CD4-positive, alpha-beta memory T cell (primary cell): ENCODE results near the gene TMEM163. TPM values are rescaled to one million over a fixed set of nuclear protein-coding genes. Genes with fewer than 3 reads are reported as not detected.
"Not testable (repeated sequence)": the region's sequence is repeated elsewhere in the genome, so short reads cannot be mapped to it uniquely, and the experiment has no call there.

Source experiments
- CTCF ChIA-PET: fragments of 350-600 bp; sonication (Branson Sonifier 250); formaldehyde crosslinking; loops from one replicate; lab custom pipeline; 2021; ENCODE audit warnings: inconsistent platforms; ENCODE audit not compliant: partially characterized antibody; lab: Charles Lee
- POLR2A ChIA-PET: fragments of 350-600 bp; sonication (Branson Sonifier 250); formaldehyde crosslinking; loops from one replicate; lab custom pipeline; 2021; ENCODE audit not compliant: partially characterized antibody; lab: Charles Lee
- DNase-seq, 5 donors: peaks; one replicate each; pipeline versions ENCODE4 v3.0.0 to v3.0.0-alpha.2; 2020 to 2022; ENCODE audit warnings: mixed read lengths in 1 of 5
- H3K27ac ChIP-seq: one replicate; pipeline ENCODE4 v1.7.0; 2013; ENCODE audit warnings: low read depth, low read length
- H3K27me3 ChIP-seq: 2 replicates; pipeline ENCODE4 v1.7.0; 2013; ENCODE audit warnings: mild to moderate bottlenecking, low read length, moderate library complexity; ENCODE audit not compliant: insufficient read depth
- H3K36me3 ChIP-seq: 2 replicates; pipeline ENCODE4 v1.7.0; 2013; ENCODE audit warnings: mild to moderate bottlenecking, low read length, moderate library complexity; ENCODE audit not compliant: insufficient read depth
- H3K4me1 ChIP-seq: 2 replicates; pipeline ENCODE4 v1.7.0; 2013; ENCODE audit warnings: mild to moderate bottlenecking, low read length, moderate library complexity; ENCODE audit not compliant: insufficient read depth
- H3K4me3 ChIP-seq, 2 donors: one replicate each; pipeline ENCODE4 v1.7.0; 2013; ENCODE audit warnings: low read length in 2 of 2, mild to moderate bottlenecking in 1 of 2
- H3K9me3 ChIP-seq, 2 donors: one replicate each; pipeline ENCODE4 v1.7.0; 2013; ENCODE audit warnings: low read length in 2 of 2, control low read depth in 1 of 2; ENCODE audit not compliant: control insufficient read depth in 1 of 2
- H3K27ac Mint-ChIP-seq, 7 donors: one replicate each; pipeline ENCODE4 v1.8.0; 2020 to 2021; ENCODE audit warnings: mixed read lengths in 7 of 7, mild to moderate bottlenecking in 6 of 7, inconsistent platforms in 3 of 7, moderate library complexity in 3 of 7
- H3K27me3 Mint-ChIP-seq, 2 donors: one replicate each; pipeline ENCODE4 v1.8.0; 2020 to 2021; ENCODE audit warnings: mixed read lengths in 2 of 2
- H3K36me3 Mint-ChIP-seq, 2 donors: one replicate each; pipeline ENCODE4 v1.8.0; 2020 to 2021; ENCODE audit warnings: mixed read lengths in 2 of 2, inconsistent platforms in 1 of 2, mild to moderate bottlenecking in 1 of 2
- H3K4me1 Mint-ChIP-seq, 4 donors: one replicate each; pipeline ENCODE4 v1.8.0; 2020 to 2021; ENCODE audit warnings: mixed read lengths in 4 of 4, mild to moderate bottlenecking in 1 of 4
- H3K4me3 Mint-ChIP-seq, 8 donors: one replicate each; pipeline ENCODE4 v1.8.0; 2020 to 2021; ENCODE audit warnings: mixed read lengths in 8 of 8, mild to moderate bottlenecking in 7 of 8, moderate library complexity in 6 of 8, inconsistent platforms in 3 of 8
- H3K9me3 Mint-ChIP-seq, 8 donors: one replicate each; pipeline ENCODE4 v1.8.0; 2020 to 2021; ENCODE audit warnings: mixed read lengths in 8 of 8, mild to moderate bottlenecking in 5 of 8, inconsistent platforms in 3 of 8, moderate library complexity in 1 of 8
- intact Hi-C: fragments of 100-400 bp; cut with micrococcal nuclease; formaldehyde crosslinking; loops from one replicate; pipeline ENCODE4 v1.15.1; 2023
- polyA plus RNA-seq, 2 donors: library from polyadenylated mRNA; unstranded; fragments of 300-500 nt; fragmentation: Illumina TruSeq; gene quantifications; one replicate each; pipeline ENCODE4 v1.2.3, GENCODE V29; 2021
- total RNA-seq, 2 experiments: library from RNA; stranded (reverse); gene quantifications; one replicate each; pipeline ENCODE4 v1.2.3, GENCODE V29; 2021

Gene TMEM163
- total and polyA plus RNA-seq, 4 experiments from 2014 or later = 0.47 TPM; not detected in 3

DNA sequence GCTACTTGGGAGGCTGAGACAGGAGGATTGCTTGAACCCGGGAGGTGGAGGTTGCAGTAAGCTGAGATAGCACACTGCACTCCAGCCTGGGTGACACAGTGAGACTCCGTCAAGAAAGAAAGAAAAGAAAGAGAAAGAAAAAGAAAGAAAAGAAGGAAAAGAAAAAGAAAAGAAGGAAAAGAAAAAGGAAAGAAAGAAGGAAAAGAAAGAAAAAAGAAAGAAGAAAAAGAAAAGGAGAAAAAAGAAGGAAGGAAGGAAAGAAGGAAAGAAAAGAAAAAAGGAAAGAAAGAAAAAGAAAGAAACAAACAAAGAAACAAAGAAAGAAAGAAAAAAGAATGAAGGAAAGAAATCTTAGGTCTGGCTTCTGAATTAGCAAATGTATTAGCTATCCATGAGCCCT is 150.4 kb downstream of the TMEM163 start:
- intact Hi-C loops = no loop called here
- no peak for DNase-seq
- Mint-ChIP-seq H3K4me3 (no peak overlapping the region), H3K4me1 (no peaks in the 10 kb centered on the region), H3K36me3 (no peaks in the 10 kb centered on the region), H3K27ac (no peak overlapping the region), H3K9me3 (no peaks in the 10 kb centered on the region), H3K27me3 (peaks cover 3 to 4% of the 10 kb centered on the region in 2 donors)
- H3K4me1 ChIP-seq = no peaks in the 10 kb centered on the region
- ChIA-PET CTCF (no interaction called here), POLR2A (no interaction called here)
- no peak overlapping the region for H3K27ac ChIP-seq
- H3K27me3 ChIP-seq = no peaks in the 10 kb centered on the region
- no peaks in the 10 kb centered on the region for H3K9me3 ChIP-seq
- no peak overlapping the region for H3K4me3 ChIP-seq
- H3K36me3 ChIP-seq = no peaks in the 10 kb centered on the region

DNA sequence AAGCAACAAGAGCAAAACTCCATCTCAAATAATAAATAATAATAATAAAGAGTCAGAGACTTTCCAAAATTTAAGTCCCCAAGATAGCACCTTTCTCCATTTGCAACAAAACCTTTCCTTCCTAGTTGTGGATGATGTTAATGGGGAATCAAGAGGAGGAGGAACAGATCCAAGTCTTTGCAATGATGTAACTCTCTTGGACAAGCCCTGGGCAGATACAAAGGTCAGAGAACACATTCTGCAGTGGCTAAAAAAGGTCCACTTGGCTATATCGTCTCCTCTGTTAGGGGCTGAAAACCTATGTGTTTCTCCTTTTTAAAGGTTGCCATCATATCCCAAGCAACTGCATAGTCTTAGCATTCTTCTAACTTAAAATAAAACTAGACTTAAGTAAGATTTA is 151.1 kb downstream of the TMEM163 start:
- intact Hi-C loops = no loop called here
- Histone ChIP-seq H3K9me3 (no peaks in the 10 kb centered on the region), H3K27me3 (no peaks in the 10 kb centered on the region), H3K4me1 (no peaks in the 10 kb centered on the region), H3K27ac (no peak overlapping the region), H3K4me3 (no peak overlapping the region), H3K36me3 (no peaks in the 10 kb centered on the region)
- POLR2A ChIA-PET = no interaction called here
- Mint-ChIP-seq H3K4me1 (no peaks in the 10 kb centered on the region), H3K9me3 (no peaks in the 10 kb centered on the region), H3K27ac (no peak overlapping the region), H3K4me3 (no peak overlapping the region), H3K36me3 (no peaks in the 10 kb centered on the region), H3K27me3 (peaks cover 3 to 9% of the 10 kb centered on the region in 2 donors)
- CTCF ChIA-PET = no interaction called here
- no peak for DNase-seq

DNA sequence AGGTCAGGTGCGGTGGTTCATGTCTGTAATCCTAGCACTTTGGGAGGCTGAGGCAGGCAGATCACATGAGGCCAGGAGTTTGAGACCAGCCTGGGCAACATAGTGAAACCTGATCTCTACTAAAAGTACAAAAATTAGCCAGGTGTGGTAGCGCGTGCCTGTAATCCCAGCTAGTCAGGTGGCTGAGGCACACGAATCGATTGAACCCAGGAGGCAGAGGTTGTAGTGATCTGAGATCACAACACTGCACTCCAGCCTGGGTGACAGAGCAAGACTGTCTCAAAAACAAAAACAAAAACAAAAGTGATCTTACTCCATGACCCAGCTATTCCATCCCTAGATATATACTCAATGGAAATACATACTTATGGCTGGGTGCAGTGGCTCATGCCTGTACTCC is 153.8 kb downstream of the TMEM163 start:
- H3K27ac ChIP-seq, H3K4me1 Mint-ChIP-seq, H3K36me3 ChIP-seq, DNase-seq, H3K4me3 ChIP-seq, intact Hi-C loops, H3K4me3 Mint-ChIP-seq, H3K36me3 Mint-ChIP-seq, H3K9me3 ChIP-seq, POLR2A ChIA-PET, H3K27me3 ChIP-seq, H3K4me1 ChIP-seq, H3K27ac Mint-ChIP-seq, H3K9me3 Mint-ChIP-seq, CTCF ChIA-PET: not testable (repeated sequence)
- H3K27me3 Mint-ChIP-seq = peaks cover 5 to 15% of the 10 kb centered on the region in 2 donors

DNA sequence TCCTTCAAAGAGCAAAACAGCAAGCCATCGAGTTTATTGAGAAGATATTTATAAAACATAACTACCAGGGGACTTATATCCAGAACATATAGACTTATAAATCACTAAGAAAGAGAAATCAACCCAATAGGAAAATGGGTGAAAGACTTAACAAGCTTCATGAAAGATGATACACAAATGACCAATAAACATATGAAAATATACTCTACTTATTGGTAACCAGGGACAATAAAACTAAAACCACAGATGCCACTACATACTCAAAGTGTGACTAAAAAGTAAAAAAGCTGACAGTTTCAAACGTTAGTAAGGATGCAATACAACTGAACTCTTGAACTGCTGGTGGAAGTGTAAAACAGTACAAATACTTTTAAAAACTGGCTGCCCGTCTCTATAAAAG is 154.3 kb downstream of the TMEM163 start:
- H3K4me3 ChIP-seq = no peak overlapping the region
- H3K27ac ChIP-seq = no peak overlapping the region
- Mint-ChIP-seq H3K27me3 (peaks cover 6 to 15% of the 10 kb centered on the region in 2 donors), H3K4me3 (no peak overlapping the region), H3K27ac (no peak overlapping the region), H3K9me3 (no peaks in the 10 kb centered on the region), H3K36me3 (no peaks in the 10 kb centered on the region), H3K4me1 (no peaks in the 10 kb centered on the region)
- no peaks in the 10 kb centered on the region for H3K9me3 ChIP-seq
- H3K27me3 ChIP-seq = no peaks in the 10 kb centered on the region
- POLR2A ChIA-PET = no interaction called here
- no peaks in the 10 kb centered on the region for H3K36me3 ChIP-seq
- CTCF ChIA-PET = interaction anchor here (1.4 kb wide), 1 partner anchor 9 kb away, joined by 3 read pairs; no protein-coding TSS in a partner anchor
- no peak for DNase-seq
- intact Hi-C loops = no loop called here
- no peaks in the 10 kb centered on the region for H3K4me1 ChIP-seq

DNA sequence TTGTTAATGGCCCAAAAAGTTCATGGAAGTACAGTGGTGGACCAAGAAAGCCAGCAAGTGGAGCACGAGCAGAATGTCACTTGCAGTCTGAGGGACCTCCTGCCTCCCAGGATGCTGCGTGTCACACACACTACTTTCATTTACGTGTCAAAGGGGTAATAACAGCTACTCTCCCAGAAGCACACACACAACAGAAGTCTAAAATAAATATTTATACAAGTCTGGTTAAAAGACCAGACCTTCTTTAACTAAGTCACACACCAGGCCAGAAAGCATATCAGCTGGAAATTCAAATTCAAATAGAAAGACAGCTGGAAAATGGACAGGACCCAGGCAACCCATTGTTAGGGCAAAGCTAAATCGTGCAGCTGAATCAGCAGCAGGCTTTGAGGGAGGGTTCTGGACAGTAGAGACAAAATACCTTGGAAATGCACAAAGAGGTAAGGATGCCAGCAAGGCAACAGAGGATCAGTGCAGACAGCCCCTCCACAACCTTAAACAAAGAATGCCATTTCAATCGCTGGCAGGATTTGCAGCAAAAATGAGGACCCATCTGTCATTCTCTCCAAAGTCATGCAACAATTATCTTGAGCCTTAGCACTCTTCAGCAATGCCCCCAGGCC is 160.5 kb downstream of the TMEM163 start:
- Histone ChIP-seq H3K9me3 (no peaks in the 10 kb centered on the region), H3K27ac (no peak overlapping the region), H3K27me3 (no peaks in the 10 kb centered on the region), H3K4me1 (no peaks in the 10 kb centered on the region), H3K4me3 (no peak overlapping the region), H3K36me3 (no peaks in the 10 kb centered on the region)
- H3K9me3 Mint-ChIP-seq = no peaks in the 10 kb centered on the region
- peaks cover 3 to 12% of the 10 kb centered on the region in 2 donors for H3K27me3 Mint-ChIP-seq
- H3K4me1 Mint-ChIP-seq = no peaks in the 10 kb centered on the region
- ChIA-PET CTCF (no interaction called here), POLR2A (no interaction called here)
- DNase-seq = no peak
- H3K27ac Mint-ChIP-seq = no peak overlapping the region
- no peaks in the 10 kb centered on the region for H3K36me3 Mint-ChIP-seq
- intact Hi-C loops = no loop called here
- H3K4me3 Mint-ChIP-seq = no peak overlapping the region

DNA sequence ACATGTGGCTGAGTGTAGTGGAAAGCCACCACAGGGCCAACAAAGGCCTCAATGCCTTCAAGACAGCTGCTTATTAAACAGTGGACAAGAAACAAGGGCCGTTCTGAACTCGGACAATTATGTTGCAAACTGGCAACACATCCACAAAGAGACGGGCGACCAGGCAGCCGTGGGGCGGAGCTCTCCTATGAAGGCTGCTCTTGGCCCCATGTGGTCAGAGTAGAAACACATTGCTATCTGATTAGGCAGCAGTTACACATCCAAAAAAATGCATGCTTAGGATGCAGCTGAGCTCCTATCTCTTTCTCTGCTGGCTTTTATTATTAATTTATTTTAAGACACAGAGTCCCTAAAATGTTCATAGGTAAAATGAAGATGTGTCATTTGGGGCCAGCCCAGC is 163.4 kb downstream of the TMEM163 start:
- intact Hi-C loops = no loop called here
- Histone ChIP-seq H3K27ac (no peak overlapping the region), H3K9me3 (no peaks in the 10 kb centered on the region), H3K4me3 (no peak overlapping the region), H3K36me3 (no peaks in the 10 kb centered on the region), H3K4me1 (no peaks in the 10 kb centered on the region), H3K27me3 (no peaks in the 10 kb centered on the region)
- Mint-ChIP-seq H3K9me3 (no peaks in the 10 kb centered on the region), H3K27me3 (peaks cover 0 to 3% of the 10 kb centered on the region in 2 donors), H3K4me3 (no peak overlapping the region), H3K27ac (no peak overlapping the region), H3K4me1 (no peaks in the 10 kb centered on the region), H3K36me3 (no peaks in the 10 kb centered on the region)
- DNase-seq = no peak
- POLR2A ChIA-PET = no interaction called here
- CTCF ChIA-PET = interaction anchor here (0.7 kb wide), 1 partner anchor 9 kb away, joined by 3 read pairs; no protein-coding TSS in a partner anchor

DNA sequence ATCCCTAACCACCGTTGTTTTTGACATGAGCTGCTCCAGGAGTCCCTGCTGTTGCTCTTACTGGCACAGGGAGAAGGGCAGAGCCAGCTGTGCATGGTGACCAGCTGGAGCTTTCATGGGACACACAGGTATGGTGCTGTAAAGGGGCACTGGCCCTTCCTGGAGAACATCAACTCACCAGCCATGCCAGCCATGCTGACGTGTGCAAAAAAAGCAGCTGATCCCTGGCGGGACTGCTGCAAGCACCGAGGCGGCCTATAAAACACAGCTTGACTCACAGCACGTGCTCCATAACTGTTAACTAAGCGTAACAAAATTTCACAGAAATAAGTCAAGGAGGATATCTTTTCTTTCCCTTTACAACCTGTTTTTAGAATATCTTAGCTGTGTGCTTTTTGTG is 165.1 kb downstream of the TMEM163 start:
- no peaks in the 10 kb centered on the region for H3K9me3 Mint-ChIP-seq
- no peak overlapping the region for H3K4me3 Mint-ChIP-seq
- H3K27ac ChIP-seq = no peak overlapping the region
- H3K36me3 ChIP-seq = no peaks in the 10 kb centered on the region
- intact Hi-C loops = no loop called here
- H3K4me1 ChIP-seq = no peaks in the 10 kb centered on the region
- ChIA-PET CTCF (no interaction called here), POLR2A (no interaction called here)
- no peak overlapping the region for H3K27ac Mint-ChIP-seq
- H3K4me3 ChIP-seq = no peak overlapping the region
- DNase-seq = no peak
- no peaks in the 10 kb centered on the region for H3K36me3 Mint-ChIP-seq
- no peaks in the 10 kb centered on the region for H3K9me3 ChIP-seq
- H3K4me1 Mint-ChIP-seq = no peaks in the 10 kb centered on the region
- H3K27me3 Mint-ChIP-seq = no peaks in the 10 kb centered on the region
- no peaks in the 10 kb centered on the region for H3K27me3 ChIP-seq
